B cell (primary cell): ENCODE data around the gene GLI3.

ENCODE experiments used
- EZH2 ChIP-seq: IDR thresholded peaks from 2 replicates; pipeline ENCODE4 v1.6.1; 2012; ENCODE audit warnings: borderline replicate concordance, low read depth, mild to moderate bottlenecking, moderate library complexity, low read length; ENCODE audit not compliant: insufficient read depth, poor library complexity, severe bottlenecking
- TF ChIP-seq, protein P1 (sequence below): fragments of 200-600 bp; IDR thresholded peaks from one replicate; pipeline ENCODE4 v1.8.0; 2022; ENCODE audit warnings: antibody characterized with exemption, mild to moderate bottlenecking

GRCh38 chr7:42180806-42181205 lies 56.2 kb downstream of the GLI3 start:
- TF ChIP-seq, protein P1, sequence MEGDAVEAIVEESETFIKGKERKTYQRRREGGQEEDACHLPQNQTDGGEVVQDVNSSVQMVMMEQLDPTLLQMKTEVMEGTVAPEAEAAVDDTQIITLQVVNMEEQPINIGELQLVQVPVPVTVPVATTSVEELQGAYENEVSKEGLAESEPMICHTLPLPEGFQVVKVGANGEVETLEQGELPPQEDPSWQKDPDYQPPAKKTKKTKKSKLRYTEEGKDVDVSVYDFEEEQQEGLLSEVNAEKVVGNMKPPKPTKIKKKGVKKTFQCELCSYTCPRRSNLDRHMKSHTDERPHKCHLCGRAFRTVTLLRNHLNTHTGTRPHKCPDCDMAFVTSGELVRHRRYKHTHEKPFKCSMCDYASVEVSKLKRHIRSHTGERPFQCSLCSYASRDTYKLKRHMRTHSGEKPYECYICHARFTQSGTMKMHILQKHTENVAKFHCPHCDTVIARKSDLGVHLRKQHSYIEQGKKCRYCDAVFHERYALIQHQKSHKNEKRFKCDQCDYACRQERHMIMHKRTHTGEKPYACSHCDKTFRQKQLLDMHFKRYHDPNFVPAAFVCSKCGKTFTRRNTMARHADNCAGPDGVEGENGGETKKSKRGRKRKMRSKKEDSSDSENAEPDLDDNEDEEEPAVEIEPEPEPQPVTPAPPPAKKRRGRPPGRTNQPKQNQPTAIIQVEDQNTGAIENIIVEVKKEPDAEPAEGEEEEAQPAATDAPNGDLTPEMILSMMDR: no peak
- no peak for TF ChIP-seq EZH2
